ENCODE data around the gene ANO7. TPM values are rescaled to one million over a fixed set of nuclear protein-coding genes. Genes with fewer than 3 reads are reported as not detected.

The ANO7 gene
- polyA plus RNA-seq, 1 of the 3 experiments (the other 2 are of a cell fraction) = 0.81 TPM

- no peak for TF ChIP-seq ZBTB33 (IDR thresholded peaks at IDR 0.05; ENCODE audit: borderline replicate concordance, low read depth)
These were observed 4.8 kb downstream of the ANO7 start (continued) for GRCh38 chr2:241193271-241193670.

- 55% methylated on average over 7 of the region's 9 CpGs for WGBS (ENCODE audit: low lambda C conversion rate)
These were observed 6.3 kb downstream of the ANO7 start for GRCh38 chr2:241194811-241195210.

More at GRCh38 chr2:241194811-241195210, 6.3 kb downstream of the ANO7 start:
- Histone ChIP-seq H3K27me3 (ENCODE audit: insufficient read depth) (no peaks in the 10 kb centered on the region), H3K36me3 (replicated peaks in 1 of 2; ENCODE audit: control insufficient read depth in 1 of 2, insufficient read depth in 2 of 2, low read length in 1 of 2) (no peaks in the 10 kb centered on the region), H3K27ac (ENCODE audit: low read depth in 2 of 2, low read length in 1 of 2) (no peak overlapping the region), H4K20me1 (ENCODE audit: insufficient read depth) (no peaks in the 10 kb centered on the region), H2AFZ (ENCODE audit: low read depth) (no peak overlapping the region), H3K9me2 (no peaks in the 10 kb centered on the region), H3F3A (replicated peaks; ENCODE audit: insufficient read depth) (no peaks in the 10 kb centered on the region), H3K9me3 (no peaks in the 10 kb centered on the region), H3K79me2 (ENCODE audit: insufficient read depth) (no peaks in the 10 kb centered on the region), H3K4me2 (no peak overlapping the region), H3K9ac (no peak overlapping the region), H3K4me3 (ENCODE audit: low read depth in 2 of 2, low read length in 1 of 2) (no peak overlapping the region), H3K4me1 (ENCODE audit: control insufficient read depth in 1 of 2, insufficient read depth in 2 of 2, low read depth in 1 of 2, low read length in 1 of 2) (no peaks in the 10 kb centered on the region)
- TF ChIP-seq MAX (IDR thresholded peaks at IDR 0.05; ENCODE audit: low read depth) = no peak
- no peak for TF ChIP-seq NRF1 (IDR thresholded peaks at IDR 0.05; ENCODE audit: low read depth, low read length)
- no peak for TF ChIP-seq ELF1 (IDR thresholded peaks at IDR 0.05)
- no peak for TF ChIP-seq SIN3A (IDR thresholded peaks at IDR 0.05; ENCODE audit: borderline replicate concordance, low read depth, low read length)
- no peak for TF ChIP-seq EZH2phosphoT487 (IDR thresholded peaks at IDR 0.05; ENCODE audit: borderline replicate concordance, low read depth)
- no peak for TF ChIP-seq JUND (IDR thresholded peaks at IDR 0.05)
- TF ChIP-seq FOXJ3 (CRISPR knock-in tag; IDR thresholded peaks at IDR 0.05) = no peak
- no peak for TF ChIP-seq TEAD4 (IDR thresholded peaks at IDR 0.05; ENCODE audit: borderline replicate concordance, insufficient read depth)
- TF ChIP-seq CHD2 (IDR thresholded peaks at IDR 0.05; ENCODE audit: low read length, partially characterized antibody) = no peak
- no peak for TF ChIP-seq GATA2 (CRISPR knock-in tag; IDR thresholded peaks at IDR 0.05)
- no peak for TF ChIP-seq FOSL2 (IDR thresholded peaks at IDR 0.05; ENCODE audit: borderline replicate concordance, low read depth)
- TF ChIP-seq IRF3 (IDR thresholded peaks at IDR 0.05; ENCODE audit: low read depth, low read length) = no peak
- no peak for TF ChIP-seq FOXM1 (IDR thresholded peaks at IDR 0.05; ENCODE audit: low read depth)
- TF ChIP-seq GABPA (IDR thresholded peaks at IDR 0.05; ENCODE audit: low read depth) = no peak
- no peak for TF ChIP-seq TAF1 (IDR thresholded peaks at IDR 0.05; ENCODE audit: borderline replicate concordance, low read depth, low read length)
- no peak for TF ChIP-seq MEF2A (IDR thresholded peaks at IDR 0.05; ENCODE audit: borderline replicate concordance, low read depth)
- TF ChIP-seq ZBTB33 (IDR thresholded peaks at IDR 0.05; ENCODE audit: borderline replicate concordance, low read depth) = no peak
- POLR2A ChIA-PET = no interaction called here
- no peak for DNase-seq
- CTCF ChIA-PET = no interaction called here

All from SK-N-SH (cell line).